Activated CD4-positive, alpha-beta T cell treated with anti-CD3 and anti-CD28 coated beads for 48 hours (primary cell): ENCODE data around the gene KATNAL1.
A peak's percentile ranks its signal among the peaks of the same experiment; 100 is the strongest.

Source experiments
- DNase-seq: peaks from one replicate; pipeline ENCODE4 v3.0.0-alpha.2; 2020

The KATNAL1 gene

DNA sequence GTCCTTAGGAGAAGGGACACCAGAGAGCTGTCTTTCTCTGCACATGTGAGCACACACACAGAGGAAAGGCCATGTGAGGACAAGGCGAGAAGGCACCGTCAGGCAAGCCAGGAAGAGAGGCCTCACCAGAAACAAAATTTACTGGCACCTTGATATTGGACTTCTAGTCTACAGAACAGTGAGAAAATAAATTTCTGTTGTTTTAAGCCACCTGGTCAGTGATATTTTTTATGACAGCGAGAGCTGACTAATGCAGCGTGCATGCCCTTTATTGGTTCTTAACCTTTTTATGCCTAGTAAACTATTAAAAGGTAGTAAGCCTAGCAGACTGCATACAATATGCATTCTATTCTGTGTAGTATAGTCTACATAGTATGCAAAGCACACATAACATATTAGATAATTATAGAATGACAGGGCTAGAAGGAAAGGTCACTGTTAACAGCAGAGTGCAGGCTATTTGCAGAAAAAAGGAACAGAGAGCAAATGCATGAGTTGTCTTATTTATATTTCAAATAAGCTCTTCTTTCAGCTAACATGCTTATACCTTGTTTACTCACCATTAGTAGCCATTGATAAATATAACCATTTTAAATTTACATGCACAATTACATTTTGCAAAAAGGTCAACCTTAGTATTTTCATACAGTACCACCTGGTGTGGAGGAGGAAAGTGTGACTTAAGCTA is 25.2 kb upstream of the KATNAL1 start:
- no peak for DNase-seq

DNA sequence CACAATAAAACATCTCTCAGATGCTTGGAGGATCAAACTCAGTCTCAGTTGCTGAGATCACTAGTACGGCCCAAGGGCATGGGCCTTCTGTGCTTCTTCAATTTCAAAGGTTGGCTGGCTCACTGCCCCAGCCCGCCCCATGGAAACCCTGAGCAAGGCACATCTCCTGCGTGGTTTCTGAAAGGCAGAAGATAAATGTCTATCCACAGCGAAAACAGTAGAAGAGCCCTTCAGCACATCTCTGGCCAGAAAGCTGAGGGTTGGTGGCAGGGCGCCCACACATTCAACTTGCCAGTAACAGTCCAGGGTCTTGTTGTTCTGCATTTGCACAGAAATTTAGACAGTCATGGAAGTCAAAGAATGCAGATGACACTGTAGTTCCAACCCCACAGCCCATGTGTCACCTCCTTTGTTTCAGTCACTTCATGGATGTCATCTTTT is 24.0 kb upstream of the KATNAL1 start:
- DNase-seq: peak; percentile 11

DNA sequence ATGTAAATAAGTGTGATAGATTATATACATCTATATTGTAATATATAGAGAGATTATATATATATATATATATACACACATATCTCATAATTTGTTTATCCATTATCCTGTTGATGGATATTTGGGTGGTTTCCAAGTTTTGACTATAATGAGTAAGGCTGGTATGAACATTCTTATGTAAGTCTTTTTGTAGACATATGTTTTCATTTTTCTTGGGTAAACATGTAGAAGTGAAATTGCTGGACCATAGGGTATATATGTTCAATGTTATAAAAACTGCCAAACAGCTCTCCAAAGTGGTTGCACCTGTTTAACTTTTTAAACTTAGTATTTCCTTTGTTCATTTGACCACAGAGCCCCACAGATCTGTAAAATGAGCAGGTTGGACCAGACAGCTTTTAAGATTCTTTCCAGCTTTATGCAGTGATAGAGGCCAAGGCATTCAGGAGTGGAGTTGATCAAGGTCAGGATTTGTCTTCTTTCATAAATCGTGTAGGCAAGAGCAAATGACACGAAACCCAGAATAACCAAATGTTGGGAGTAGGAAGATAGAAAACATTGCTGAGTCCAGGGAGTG is 21.7 kb upstream of the KATNAL1 start:
- DNase-seq: no peak

DNA sequence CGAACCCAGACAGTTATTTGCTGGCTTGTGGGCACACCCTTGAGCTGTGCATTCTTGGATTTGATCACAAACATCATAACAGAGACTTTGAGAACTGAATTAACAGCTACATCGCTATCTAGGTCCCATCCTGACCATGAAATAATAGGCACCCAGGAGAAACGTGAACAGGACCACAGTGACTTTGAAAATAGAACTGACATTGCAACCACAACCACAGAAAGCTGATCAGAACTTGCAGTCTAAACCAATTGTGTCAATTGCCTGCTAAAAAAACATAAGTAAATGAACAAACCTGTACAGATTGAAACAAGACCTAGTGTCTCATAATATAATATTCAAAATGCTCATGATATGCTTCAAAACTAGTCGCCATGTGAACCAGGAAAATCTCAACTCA is 18.3 kb upstream of the KATNAL1 start:
- DNase-seq: no peak

DNA sequence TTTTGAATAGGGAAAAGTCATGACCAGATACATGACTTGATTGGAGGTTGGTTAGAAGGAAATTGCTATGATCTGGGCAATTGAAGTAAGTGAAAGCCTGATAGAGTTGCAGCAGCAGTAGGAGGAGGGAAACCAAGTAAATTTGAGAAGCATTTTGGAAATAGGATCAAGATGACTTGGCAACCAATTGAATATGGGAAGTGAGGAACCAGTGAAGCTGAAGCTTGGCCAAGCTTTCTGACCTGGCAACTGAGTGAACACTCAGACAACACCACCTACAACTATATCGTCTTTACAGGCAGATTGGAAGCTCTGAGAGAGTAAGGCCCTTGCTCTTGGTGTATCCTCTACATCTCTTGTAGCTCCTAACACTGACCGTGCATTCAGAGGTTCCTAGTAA is 16.2 kb upstream of the KATNAL1 start:
- no peak for DNase-seq

DNA sequence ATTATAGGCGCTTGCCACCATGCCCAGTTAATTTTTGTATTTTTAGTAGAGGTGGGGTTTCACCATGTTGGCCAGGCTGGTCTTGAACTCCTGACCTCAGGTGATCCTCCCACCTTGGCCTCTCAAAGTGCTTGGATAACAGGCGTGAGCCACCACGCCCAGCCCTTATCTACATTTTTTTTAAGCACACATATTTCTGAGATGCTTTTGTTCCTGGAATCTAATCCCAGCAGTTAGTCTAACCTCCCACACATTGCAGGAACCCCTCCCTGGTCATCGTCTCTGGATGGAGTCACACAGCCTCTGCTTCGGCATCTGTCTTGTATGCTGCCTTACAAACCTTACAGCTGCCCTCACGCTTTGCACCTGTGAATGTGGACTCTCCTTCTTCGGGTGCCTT is 15.1 kb upstream of the KATNAL1 start:
- DNase-seq: no peak

DNA sequence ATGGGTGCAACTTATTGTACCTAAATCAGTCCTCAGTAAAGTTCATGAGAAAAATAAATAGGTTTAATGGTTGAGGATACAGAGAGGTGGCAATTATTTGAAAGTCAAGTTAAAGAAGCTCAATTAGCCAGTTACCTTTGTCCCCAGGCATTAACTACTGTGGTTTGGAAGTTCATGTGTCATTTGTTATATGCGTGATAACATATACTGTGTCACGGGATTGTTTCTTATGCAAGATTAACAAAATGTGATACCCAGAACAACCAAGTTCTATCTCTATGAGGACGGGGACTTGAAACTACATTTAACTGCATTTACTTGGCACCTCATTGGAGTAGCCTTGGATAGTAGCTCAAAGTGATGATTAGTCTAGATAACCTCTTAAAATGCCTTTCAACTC is 13.9 kb upstream of the KATNAL1 start:
- DNase-seq: no peak

DNA sequence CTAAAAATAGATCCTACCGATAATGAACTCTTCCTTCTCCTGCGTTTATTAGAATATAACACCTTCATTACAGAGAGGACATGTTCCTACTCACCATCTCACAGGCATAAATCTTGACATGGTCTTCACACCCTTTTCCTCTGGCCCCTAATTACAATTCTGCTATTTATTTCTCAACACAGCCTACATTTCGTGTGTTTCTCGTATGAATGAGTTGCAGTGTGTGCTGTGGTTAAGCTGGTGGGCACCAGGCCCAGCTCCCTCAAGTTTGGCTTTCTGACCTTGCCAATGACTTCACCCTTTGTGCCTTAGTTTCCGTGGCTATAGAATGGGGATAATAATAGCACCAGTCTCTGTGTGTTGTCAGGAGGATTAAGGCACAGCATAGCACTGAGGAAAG is 12.3 kb upstream of the KATNAL1 start:
- DNase-seq: no peak

DNA sequence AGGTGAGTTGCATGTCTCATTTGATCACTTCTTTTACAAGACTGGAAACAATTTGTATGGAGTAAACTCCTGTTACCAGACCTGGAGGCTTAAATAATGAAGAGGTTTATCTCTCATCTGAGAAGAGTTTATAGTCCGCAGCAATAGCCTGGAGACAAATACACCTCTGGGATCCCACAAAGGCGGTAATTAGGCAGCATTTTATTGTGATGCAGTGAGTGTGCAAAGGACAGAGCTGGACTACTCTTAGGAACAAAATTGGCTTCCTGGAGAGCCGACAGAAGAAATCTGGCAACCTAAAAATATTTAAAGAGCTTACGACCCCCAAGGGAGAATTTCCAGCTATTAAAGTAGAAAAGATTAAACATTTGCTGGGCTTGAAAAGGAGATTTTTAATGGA is 11.8 kb upstream of the KATNAL1 start:
- no peak for DNase-seq

DNA sequence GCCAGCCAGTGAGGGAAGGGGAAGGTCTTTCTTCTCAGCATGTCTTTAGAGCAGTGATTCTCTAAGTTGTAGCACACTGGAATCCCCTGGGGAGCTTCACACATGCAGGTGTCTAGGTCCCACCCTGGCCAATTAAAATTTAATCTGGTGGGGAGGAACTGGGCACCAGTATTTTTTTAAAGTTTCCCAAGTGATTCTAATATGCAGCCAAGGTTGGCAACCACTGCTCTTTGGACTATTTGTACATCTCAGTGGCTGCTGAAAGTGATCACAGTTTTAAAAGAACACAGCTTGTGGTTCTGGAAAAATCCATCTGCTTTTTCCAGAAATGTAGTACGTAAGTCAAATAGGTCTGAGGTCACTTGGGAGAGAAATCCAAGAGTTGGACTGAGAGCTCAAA is 10.7 kb upstream of the KATNAL1 start:
- no peak for DNase-seq

DNA sequence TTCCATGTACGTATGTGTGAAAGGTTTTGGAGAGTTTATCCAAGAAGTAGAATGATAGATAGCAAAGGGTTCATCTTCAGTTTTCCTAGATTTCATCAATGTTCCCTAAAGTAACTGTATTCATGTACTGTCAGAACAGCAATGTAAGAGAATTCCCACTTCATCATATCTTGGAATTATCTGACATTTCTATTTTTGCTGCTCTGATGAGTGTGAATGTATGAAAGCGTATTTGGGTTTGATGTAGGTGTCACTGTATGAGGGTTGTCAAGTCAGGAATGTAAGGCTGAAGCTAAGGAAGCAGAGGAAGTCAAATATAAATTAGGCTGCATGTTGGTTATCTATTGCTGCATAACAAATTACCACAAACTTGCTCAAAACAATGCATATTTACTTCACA is 7.2 kb upstream of the KATNAL1 start:
- no peak for DNase-seq

DNA sequence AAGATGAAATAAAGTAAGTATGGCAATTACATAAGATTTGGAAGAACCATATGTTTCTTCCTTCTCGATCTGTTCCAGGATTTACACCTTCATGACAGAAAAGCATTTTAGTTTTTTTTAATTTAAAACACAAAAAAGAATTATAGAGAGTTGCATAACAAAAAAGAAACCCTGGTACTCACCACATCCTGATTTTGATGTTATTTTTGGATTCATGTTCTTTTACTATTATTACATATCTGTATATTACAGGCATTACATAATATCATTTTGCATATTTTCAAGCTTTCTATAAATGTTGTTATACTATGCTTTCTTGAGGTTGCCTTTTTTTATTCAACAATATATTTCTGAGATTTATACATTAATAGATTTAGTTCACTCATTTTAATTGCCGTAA is 6.7 kb upstream of the KATNAL1 start:
- DNase-seq: no peak

DNA sequence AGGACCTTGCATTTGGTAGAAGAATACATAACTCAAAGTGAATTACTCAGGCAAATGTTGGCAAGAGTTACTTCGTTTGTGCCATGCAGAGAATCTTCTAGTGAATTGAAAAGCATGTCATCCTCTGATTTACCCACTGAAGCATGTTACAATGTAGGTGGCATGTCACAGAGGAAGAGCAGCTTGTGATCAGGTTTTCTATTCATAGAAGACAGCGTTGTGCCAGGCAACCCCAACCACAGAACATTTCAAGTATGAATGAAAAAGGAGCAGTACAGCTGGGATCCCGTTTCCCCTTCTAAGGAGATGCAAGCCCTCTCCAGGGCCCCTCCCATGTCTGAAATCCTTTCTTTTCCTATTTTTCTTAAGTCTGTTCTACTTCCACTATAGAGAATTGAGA is 6.0 kb upstream of the KATNAL1 start:
- DNase-seq: no peak

DNA sequence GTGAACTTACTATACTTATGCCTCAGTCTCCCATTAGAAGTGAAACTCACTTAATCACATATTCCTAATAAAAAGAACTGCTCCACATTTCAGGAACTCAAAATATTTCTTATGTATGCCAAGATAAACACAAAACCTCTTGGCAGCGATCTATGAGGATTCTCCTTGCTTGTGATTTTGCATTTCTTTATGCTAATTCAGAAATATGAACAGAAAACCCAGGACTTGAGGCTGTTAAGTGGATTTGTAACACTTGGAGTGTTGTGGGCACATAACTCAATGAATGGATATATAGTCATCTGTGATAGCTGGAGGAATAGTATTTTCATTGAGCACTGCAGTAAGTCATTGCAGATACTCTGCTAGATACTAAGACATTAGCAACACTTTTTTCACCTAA is 5.6 kb upstream of the KATNAL1 start:
- no peak for DNase-seq

DNA sequence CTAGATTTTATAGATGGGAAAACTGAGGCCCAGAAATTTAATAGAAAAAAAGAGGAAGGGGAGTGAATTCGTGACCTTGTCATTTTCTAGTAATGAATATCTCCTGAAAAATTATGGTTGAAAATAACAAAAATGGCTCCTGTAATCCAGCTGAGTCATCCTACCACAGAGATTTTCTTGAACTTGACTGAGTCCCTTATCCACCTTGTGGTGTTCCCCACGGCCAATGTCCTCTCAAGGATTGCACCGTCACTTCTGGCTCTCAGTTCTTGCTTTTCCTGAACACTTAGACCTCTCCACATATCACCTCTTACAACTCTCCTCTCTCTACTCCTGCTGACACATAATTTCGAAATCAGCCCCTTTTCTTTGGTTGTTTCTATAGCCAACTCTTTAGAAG is 1.2 kb upstream of the KATNAL1 start:
- DNase-seq: peak; percentile 27

DNA sequence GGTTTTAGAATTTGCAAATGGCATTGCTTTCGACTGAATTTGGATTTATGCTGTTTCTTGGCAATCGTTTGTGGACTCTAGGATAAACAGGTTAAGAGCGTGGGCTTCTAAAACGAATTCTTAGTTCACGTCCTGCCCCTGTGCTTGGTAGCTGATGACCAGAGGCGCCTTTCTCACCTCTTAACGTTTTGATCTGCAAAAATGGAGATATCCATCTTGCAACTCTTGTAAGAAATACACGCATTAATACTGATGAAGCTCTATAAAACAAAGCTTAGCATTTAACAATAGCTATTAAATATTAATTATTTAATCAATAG is 580 bp upstream of the KATNAL1 start:
- DNase-seq: no peak

DNA sequence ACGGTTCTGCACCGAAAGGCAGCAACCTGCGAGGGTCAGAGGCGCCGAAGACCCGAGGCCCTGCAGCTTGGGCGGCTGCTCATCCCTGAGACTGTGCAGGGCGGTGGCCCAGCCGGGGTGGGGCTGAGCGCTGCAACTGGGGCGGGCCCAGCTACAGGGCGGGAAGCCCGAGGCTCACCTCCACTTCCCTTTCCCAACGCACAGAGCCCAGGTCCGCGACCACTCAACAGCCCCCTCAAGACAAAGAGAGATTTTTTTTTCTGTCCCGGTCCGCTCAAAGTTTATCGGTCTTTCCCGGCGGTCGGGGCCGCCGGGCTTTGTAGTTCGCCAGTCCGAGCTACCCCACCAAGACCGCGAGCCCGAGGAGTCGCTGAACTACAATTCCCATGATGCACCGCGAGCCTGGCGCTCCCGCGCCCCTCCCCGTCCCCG is 573 bp downstream of the KATNAL1 start:
- peak; percentile 94 for DNase-seq

DNA sequence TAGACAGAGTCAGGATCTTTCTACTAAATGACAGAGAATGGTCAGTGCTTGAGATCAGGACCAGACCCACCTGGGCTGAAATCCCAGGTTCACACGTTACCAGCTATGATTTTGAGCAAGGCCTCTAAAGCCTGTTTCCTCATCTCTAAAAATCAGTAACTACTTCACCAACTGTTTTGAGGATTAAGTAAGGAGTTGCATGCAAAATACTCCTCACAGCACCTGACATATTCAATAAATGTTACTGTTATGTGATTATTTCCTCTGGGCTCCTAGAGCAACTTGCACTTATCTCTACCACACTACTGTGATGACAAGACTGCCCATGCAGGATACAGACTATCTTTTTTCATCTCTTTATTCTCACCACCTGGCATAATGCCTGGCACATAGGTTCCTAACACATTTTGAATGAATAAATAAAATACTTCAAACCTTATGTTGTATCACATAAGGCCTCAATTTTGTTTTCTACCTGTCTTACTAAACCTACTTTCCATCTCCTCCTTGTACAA is 1.8 kb downstream of the KATNAL1 start:
- DNase-seq: no peak

DNA sequence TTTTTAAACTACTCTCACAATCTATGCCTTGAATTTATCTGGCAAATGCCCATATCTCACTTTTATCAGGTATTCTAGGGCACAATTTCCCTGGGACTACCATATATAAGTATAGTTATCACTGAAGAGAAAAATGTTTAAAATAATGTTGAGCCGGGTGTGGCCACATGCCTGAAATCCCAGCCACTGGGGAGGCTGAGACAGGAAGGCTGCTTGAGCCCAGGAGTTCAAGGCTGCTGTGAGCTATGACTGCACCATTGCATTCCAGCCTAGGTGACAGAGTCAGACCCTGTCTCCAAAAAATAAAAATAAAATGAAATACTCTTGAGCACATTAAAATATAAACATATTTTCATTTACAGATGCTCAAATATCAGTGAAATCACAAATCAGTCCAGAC is 4.1 kb downstream of the KATNAL1 start:
- DNase-seq: no peak

DNA sequence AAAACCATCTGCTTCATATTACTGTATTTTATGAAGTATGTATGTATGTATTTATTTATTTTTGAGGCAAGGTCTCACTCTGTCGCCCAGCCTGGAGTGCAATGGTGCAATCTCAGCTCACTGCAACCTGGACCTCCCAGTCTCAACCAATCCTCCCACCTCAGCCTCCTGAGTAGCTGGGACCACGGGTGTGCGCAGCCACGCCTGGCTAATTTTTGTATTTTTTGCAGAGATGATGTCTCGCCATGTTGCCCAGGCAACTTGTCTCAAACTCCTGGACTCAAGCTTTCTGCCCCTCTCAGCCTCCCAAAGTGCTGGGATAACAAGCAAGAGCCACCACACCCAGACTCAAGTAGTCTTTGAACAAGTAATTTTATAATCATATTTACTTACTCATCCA is 5.5 kb downstream of the KATNAL1 start:
- no peak for DNase-seq

DNA sequence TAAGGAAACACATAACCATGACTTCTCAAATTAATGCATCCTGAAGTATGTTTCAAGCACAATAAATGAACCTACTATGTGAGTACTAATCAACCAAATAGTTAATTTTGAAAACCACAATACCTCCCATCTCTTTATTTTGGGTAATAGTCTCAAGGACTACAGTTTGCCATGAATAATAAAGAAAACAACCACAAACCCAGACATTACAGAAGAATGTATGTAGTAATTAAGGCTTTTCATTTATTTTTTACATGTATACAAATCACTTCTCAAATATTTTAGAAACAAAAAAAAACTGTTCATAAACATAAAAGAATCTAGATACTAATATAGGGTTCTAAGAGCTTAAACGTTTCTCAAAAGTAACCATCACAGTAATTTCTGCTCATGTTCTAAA is 6.8 kb downstream of the KATNAL1 start:
- DNase-seq: no peak

DNA sequence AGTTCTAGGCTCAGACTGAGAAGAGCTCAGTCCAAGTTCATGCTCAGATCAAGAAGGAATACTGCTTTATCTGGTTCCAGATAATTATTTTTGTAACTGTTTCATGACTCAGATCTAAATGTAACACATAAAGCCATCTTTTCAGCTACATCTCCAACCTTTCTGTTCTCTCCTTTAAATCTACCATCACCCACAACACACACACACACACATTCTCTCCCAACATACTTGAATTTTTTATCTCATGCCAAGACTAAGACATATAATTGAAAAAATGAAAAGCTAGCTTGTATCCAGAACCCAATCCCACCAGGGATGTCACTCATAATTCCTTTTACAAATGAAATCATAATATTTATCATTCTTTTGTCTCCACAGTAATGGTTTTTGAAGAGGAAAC is 7.6 kb downstream of the KATNAL1 start:
- no peak for DNase-seq

DNA sequence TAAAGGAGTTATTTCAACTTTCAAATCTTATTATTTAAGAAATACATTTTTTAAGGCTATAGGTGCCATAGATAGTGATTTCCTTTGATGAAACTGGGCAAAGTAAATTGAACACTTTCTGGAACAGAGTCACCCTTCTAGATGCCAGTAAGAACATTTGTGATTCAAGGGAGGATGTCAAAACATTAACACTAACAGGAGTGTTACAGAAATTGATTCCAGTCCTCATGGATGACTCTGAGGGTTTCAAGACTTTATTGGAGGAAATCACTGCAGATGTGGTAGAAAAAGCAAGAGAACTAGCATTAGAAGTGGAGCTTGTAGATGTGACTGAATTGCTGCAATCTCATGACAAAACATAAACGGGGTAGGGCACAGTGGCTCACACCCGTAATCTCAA is 12.2 kb downstream of the KATNAL1 start:
- DNase-seq: no peak

DNA sequence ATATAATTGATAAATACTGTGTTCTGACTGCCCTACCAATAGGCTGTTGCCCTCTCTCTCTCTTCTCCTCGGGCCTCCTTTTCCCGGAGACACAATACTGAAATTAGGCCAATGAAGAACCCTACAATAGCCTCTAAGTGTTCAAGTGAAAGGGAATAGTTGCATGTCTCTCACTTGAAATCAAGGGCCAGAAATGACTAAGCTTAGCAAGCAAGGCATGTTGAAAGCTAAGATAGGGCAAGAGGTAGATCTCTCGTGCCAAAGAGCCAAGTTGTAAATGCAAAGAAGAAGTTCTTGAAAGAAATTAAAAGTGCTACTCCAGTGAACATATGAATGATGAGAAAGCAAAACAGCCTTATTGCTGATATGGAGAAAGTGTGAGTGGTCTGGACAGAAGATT is 13.3 kb downstream of the KATNAL1 start:
- no peak for DNase-seq

DNA sequence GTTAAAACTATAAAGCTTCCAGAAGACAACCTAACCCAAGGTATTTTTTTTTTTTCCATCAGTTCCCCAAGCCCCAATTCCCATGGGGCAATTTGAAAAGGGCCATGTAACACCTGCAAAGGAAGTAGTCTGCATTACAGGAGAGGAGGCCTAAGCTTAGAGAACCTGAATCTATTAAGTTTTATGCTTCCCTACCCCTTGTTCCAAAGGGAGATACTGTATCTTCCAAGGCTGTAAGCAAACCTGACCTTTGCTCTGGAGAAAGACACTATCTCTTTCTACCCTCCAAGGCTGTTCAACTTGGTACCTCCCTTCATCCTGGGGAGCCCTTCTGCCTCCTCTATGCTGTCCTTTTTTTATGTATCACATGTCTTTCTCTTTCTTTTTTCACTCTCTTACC is 15.0 kb downstream of the KATNAL1 start:
- no peak for DNase-seq
